Astrocyte of the spinal cord (primary cell): ENCODE results near the gene CAMK2B.

Experiments used
- DNase-seq: peaks from one replicate; pipeline ENCODE4 v3.0.0; 2011; ENCODE audit warnings: low read depth, low spot score
- H3K4me3 ChIP-seq: 2 replicates; pipeline ENCODE4 v1.5.1; 2011; ENCODE audit warnings: low read depth, mild to moderate bottlenecking, low read length, moderate library complexity
- CTCF ChIP-seq: IDR thresholded peaks from 2 replicates; pipeline ENCODE4 v1.5.1; 2012; ENCODE audit warnings: low read depth, mild to moderate bottlenecking, low read length, inconsistent platforms
- in situ Hi-C: cut with HindIII; loops from 2 replicates; pipeline ENCODE4 v1.10.0; 2017; ENCODE audit warnings: low sequenced_read_pairs

Gene CAMK2B

GRCh38 chr7:44262031-44262430, 63.4 kb downstream of the CAMK2B start:
- in situ Hi-C loops, result no loop called here
- DNase-seq, result no peak
- no peak for TF ChIP-seq CTCF
- H3K4me3 ChIP-seq, result no peak overlapping the region

DNA sequence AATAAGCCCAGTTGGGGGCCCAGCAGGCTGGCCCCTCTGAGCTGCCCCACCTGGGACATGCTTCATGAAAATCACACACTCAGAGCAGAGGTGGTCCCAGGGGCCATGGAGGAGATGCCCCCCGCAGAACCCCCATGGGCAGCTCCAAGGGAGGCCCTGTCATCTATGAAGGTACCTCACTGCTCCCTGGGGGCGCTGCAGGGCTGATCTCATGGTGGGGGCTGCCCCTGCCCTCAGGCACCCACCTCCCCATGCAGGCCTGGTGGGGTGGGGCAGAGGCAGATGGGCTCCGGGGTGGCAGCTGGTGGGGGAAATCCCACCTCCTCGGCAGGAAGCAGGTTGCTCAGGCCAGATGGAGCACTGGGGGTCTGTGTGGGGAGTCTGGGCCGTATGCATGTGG, 64.2 kb downstream of the CAMK2B start:
- no peak overlapping the region for H3K4me3 ChIP-seq
- DNase-seq, result no peak
- TF ChIP-seq CTCF, result no peak
- in situ Hi-C loops, result no loop called here

DNA sequence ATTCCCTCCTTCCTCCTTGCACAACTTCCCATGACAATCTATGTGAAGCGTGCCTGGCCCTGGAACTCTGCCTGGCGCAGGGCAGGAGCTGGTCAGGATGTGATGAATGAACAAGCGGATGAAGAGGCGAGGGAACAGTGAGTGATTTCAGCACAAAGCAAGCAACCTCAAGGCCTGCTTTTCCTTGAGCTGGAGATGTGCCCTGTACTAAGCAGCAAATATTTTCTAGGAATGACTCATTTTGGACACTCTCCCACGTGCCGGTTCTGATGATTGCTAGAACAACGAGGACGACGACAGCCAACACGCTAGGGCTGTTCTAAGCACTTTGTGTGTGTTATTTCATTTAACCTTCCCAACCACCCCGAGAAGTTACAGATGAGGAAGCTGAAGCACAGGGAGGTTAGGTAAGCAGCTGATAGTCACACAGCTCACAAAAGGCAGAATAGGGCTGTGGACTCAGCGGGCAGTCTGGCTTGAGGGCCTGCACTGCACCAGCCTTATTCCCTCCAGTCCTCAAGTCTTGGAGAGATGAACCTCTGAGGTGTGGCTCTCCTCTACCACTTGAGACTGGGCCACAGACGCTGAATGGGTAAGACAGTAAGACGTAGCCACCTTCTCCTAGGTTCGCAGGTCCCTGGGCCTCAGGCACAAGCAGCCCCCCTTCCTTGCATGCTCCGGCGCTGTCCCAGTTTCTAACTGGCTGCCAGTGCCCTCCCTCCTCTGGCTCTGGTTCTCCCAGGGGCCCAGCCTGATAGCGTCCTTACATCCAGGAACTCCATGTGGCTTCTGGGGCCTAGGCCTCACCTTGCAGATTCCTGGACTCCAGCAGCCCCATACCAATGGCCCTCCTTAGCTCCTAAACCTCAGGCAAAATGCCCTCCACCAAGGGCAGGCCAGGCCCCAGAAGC, 65.6 kb downstream of the CAMK2B start:
- peak; percentile 85 for DNase-seq
- in situ Hi-C loops, result no loop called here
- no peak for TF ChIP-seq CTCF
- no peak overlapping the region for H3K4me3 ChIP-seq

GRCh38 chr7:44258865-44259546, 66.4 kb downstream of the CAMK2B start:
- no peak for TF ChIP-seq CTCF
- DNase-seq, result no peak
- in situ Hi-C loops, result no loop called here
- H3K4me3 ChIP-seq, result no peak overlapping the region

DNA sequence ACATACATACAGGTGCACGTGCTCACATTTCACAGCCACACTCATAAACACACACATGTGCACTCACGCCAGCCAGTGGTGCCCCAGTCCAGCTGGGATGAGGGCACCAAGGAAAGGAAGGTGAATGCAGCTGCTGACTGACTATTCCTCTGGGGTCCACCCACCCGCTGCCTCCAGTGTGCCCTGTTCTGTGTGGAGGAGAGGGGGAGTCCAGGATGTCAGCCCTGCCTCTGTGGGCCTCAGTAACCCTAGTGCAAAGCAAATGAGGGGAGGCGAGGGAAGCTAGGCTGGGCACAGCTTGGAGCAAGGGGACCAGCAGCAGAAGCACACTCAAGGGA, 67.0 kb downstream of the CAMK2B start:
- in situ Hi-C loops, result no loop called here
- no peak for TF ChIP-seq CTCF
- no peak for DNase-seq
- no peak overlapping the region for H3K4me3 ChIP-seq

GRCh38 chr7:44257618-44258422, 67.6 kb downstream of the CAMK2B start:
- TF ChIP-seq CTCF, result no peak
- peak; percentile 76 for DNase-seq
- in situ Hi-C loops, result no loop called here
- H3K4me3 ChIP-seq, result no peak overlapping the region
